HG03571 (cell line): ENCODE data around the gene PRSS38.

Experiments
- ATAC-seq: cut with Tn5 transposase; IDR thresholded peaks from one replicate; pipeline ENCODE4 v1.9.1; 2021; ENCODE audit not compliant: unreplicated experiment

The PRSS38 gene

DNA sequence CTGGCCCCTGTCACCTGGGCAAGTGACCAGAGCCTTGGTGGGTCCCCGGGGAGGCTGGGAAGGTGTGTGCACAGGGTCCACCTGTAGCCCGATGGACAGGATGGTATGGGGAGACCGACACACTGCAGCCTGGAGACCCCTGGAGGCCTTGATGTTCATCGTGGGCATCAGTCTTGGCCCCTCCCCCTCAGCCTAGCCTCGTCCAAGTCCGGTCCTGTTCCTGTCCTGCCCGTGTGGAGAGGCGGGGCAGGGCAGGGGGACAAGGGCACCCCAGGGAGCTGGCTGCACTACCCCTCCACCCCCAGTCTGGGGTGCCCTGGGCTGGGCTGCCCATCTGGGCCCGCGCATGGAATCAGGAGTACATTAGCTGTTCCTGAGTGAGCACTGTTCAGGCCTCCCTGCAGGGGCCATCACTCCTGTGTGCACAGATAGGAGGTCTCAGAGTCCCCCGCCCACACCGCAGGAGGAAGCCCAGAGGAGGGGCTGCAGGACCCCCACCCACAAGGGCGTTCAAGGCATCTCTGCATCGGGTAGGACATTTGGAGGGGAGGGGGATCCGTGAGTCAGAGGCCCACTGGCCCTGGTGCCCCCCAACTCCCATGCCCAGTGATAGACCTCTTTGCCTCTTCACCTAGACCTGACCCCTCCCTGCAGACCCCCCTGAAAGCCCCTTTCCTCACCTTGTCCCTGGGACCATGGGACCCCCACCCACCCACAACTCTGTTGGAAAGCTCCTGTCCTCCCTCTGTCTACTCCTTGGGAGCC lies 69.1 kb downstream of the PRSS38 start:
- ATAC-seq = no peak

DNA sequence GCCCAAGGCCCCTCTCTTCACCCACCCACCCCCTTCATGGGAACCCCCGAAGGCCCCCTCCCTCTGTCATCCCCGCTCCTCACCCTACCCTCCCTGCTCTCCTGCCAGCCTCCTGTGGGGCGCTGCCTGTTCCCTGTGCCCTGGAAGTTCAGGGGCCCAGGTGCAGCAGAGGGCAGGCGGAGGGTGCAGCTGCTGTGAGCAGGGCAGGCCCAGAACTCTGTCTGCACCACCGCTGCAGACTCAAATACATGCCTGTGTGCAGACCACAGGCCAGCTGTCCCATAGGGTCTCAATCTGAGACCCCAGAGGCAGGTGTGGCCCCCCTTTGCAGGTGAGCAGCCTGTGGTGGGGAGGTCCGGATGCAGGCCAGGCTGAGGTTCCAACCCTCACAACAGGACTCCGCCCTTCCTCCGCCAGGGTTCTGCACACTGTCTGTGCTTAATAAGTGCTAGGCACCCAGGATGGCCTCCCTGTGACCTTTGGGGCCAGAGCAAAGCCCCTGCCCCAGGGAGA lies 69.7 kb downstream of the PRSS38 start:
- ATAC-seq = no peak

DNA sequence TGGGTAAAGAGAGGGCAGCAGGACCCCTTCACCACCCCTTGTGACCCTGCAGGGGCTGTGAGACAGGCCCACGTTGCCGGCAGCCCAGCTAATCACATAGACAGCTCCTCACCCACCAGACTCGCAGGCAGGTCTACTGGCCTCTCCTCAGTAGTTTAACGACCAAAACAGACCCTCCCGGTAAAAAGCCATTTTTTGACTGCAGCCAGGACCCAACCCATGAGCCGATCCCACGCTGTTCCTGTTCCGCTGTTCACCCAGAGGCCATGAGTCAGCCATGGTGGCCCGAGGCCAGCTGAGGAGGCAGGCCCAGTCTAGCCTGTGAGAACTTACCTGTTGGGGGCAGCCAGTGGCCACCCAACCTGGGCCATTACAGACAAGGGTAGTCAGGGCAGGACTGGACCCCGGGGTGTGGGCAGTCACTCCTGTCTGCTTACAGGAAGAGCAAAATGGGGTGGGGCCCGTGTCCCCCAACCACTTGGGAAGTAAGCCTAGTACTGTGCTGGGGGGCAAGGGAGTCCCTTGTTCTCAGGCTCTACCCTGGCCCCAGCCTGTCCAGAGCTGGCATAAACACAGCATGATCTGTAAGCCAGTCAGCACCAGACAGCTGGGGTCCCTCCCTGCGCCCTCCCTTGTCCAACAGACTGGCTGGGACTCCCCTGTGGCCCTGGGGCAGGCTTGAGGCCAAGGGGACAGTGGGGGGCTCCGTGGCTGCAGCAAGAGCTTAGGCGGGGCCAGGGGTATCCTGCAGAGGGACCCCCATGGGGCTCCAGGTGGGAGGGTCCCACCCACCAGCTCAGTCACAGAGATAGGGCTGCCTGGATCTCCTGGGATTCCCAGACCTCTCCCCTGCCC lies 70.4 kb downstream of the PRSS38 start:
- no peak for ATAC-seq

DNA sequence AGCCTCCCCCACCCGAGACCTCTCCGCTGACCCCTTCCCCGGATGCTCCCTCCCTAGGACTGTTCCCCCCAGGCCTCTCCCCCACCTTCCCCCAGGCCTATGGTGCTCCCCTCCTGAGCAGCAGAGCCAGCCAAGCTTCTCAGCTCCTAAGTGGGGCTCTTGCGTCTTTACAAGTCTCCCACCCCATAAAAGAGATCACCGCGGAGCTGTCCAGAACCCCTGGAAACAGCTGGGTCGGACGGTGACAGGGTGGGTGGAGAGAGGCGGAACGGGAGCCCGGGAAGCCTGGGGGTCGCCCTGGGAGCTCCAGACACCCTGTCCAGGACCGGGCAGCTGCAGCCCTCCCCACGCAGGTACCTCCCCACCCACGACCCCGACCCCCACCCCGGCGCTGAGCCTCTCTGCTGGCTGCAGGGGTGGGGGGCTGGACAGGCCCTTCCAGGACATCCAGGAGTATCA lies 71.1 kb downstream of the PRSS38 start:
- ATAC-seq = no peak

DNA sequence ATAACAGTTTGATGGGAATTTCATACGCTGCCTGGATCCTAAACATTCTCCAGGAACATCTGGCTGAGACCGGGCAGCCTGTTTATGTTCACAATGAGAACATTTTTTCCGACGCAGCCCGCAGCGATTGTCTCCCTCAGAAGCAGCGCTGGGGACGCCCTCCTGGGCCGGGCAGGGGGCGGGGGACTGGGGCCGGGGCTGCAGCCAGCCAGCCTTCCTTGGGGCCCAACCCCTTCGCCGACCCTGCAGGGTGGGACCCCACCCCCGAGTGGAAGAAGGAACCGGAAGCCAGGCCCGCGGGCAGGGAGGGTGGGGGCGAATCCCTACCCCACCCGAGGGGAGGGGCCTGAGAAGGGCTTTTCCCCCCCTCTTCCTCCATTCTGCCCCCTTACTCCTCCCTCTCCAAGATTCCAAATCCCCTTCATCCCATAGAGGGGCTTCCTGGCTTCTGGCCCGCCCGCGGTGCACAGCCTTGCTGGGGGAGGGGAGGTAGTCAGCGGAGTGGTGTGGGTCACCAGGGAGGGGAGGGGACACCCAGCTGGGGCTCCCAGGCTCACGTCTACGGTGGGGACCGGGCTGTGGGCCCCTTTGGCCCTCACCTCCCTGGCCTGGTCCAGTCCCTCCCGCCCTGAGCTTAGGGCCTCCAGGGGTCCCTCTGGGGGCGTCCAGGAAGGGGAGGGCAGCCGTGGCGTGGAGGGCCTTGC lies 71.7 kb downstream of the PRSS38 start:
- ATAC-seq = no peak

DNA sequence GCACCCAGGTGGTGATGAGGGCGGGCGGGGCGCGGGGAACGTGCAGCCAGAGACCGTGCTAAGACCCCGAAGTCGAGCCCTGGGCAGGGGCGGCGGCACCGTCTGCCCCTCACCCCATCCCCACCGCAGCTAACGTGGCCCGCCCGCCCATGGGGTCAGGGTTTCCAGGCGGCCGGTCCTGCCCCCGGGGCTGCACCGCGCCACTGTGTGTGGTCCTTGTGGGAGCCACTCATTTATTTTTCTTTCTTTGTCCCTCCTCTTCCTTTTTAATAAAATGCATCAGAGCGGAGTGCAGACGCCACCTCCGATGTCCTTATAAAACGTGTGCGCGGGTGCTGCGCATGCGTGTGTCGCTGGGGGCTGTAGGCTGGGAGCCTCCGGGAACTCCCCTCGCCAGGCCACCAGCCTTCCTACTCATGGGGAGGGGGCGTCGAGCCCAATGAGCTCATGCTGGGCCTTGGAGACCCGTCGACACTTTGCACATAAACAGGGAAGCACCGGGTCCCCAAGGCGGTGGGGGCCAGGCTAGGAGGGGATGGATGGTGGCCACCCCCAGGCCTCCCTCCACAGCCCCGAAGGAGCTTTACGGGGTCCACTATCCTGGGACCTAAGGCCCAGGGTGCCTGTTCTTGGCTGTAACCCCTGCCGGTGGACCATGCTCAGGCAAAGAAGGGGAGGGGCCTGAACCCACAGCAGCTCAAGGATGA lies 72.4 kb downstream of the PRSS38 start:
- no peak for ATAC-seq

DNA sequence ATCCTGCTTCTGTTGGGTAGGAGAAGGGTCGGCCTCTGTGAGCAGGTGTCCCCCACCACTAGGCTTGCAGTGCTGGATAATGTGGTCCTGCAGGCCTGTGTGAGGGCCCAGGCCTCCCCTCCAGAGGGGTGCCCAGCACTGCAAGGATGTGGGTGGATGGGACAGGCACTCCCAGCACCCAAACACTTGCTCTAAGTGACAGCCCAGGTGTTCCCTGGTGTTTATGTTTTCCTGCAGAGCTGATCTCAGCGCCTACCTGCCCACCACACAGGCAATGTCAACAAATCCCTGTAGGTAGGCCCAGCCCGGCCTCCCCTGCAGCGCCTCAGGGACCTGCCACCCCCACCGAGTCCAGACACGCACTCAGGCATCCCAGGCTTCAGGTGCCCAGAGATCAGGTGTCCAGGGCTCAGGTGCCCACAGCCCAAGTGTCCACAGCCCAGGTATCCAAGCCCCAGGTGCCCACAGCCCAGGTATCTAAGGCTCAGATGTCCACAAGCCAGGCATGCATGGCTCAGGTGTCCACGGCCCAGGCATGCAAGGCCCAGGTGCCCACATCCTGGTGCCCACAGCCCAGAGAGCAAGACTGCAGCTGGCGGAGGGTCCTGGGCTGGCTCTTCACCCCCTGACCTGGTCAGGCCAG lies 73.0 kb downstream of the PRSS38 start:
- no peak for ATAC-seq

DNA sequence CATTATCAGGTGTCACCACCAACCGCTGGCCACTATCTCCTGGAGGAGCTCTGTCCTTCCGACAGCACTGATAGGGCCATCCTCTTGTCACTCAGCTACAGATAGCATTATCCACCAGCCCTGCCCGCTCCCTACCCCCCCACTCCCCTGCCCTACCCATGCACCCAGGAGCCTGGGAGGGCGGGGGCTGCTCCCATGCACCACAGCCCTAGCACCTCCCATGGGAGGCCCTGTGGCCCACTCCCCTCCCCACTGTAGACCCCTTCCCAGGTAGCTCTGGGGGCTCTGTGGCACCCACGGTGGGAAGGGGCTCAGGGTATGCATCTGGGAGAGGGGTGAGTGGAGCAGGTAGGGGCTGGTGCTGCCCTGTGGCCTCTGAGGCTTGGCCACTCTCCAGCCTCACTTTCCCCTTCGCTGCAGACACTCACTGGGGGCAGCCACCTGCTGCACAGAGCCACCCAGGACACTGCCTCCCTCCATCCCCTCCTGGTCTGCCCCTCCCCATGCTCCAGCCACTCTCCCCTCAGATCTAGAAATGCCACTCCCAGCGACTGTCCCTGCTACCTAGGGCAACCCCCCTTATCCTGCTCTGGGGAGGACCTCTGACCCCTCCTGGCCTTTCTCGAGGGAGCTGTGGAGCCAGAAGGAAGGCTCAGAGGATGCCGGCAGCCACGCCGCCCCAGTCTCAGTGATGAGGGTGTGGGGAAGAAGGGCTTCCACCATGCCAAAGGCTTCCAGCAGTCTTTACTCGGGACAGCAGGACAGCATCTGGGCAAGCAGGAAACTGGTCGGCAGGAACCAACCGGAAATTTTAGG lies 73.8 kb downstream of the PRSS38 start:
- ATAC-seq = no peak

DNA sequence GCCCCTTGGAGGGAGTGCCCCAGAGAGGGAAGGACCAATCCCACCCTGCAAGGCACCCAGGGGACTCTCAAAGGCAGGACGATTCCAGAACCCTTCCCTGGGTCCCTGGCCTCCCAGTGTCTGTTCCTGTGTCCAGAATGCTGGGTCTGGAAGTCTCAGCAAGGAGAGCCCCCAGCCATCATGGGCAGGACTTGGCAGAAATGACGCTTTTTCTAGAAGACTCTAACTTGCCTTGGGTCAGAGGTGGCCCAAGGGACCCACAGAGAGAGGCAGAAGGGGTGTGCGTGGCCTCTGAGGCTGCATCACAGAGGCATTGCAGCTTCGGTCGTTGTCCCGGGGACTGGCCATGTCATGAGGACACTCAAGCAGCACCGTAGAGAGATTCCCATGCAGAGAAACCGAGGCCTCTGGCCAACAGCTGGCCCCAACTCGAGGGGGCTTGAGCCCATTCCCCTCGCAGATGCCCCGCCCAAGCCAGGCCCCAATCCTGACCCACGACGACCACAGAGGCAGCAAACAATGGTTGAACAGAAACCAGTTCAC lies 74.5 kb downstream of the PRSS38 start:
- ATAC-seq = no peak

DNA sequence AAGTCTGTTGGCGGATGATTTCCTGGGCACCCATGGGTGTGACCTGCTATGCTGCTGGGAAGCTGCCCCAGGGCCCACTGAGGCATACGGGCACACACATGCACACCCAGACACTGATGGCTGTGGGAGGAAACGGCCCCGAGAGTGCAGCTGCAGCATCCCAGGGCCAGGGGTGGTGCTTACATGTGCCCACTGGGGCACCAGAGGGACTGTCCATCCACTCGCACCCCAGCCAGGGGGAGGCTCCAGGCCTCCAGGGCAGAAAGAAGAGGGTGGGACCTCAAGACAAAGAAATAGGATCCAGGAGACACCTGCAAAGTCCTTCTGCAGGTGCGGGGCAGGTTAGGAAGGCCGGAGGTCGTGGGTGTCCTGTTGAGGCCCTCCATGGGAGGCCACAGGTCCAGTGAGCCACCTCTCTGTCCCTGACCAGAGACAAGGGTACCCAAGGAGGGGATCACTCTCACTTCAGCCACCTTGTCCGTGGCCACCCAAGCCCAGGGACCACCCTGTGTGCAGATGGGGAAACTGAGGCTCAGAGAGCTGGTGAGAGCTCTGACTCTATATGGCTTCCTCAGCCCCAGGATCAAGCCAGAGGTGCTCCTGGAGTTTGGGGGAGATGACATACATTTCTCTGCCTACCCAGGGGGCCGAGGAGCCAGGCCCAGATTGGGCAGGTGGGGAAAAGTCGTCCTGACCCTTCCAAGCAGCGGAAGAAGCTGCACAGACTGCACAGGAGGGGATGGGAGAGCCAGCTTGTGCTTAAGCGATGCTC lies 75.2 kb downstream of the PRSS38 start:
- no peak for ATAC-seq

DNA sequence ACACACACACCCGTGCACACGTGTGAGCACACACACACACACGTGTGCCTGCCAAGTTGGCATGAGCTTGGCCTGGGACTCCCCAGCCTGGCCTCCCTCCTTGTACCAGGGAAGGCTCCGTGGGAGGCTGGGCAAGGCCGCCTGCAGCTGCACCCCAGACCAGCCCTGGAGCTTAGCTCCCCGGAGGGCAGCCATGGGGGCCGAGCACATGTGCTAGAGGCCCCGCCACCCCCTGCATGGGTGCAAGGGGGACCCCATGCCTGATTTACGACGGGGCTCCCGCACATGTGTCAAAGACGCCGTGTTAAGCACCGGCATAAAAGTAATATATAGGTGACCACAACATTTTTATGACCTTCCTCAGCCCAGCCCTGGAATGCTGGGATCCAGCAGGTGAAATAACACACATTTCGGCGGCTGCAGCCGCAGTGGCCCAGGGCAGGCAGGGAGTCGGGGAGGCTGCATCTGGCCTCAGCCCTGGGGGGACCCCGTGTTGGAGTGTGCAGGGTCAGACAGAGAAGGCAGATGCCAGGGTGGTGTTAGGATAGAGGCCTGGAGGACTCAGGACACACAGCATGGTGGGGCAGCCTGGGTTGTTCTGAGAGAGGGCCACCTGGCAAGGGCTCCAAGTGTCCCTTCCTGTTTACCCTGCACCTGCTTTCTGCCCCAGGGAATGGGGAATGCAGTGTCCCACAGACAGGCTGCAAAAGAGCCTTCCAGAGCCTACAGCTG lies 75.9 kb downstream of the PRSS38 start:
- no peak for ATAC-seq

DNA sequence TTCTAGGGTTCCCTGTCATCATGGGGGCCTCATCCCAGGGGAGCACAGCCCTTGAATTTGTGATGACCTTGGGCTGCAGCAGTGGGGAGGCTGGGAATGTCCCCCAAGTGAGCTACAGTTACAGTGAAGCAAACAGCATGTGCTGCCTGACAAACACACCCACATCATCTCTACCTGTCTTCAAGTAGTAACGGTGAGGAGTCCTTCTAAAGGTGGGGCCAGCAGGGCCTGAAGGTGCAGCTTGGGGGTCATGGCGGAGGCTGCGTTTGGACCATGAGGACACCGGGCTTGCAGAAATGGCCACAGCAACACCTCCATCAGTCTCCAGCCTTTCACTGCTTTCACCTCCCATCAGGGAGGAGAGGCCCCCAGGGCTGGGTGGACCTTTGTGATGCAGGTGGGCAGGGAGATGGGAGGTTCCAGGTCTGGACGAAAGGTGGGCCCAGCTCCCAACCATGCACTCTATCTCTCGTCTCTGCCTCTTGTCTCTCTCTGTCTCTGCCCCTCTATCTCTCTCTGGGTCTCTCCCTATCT lies 76.5 kb downstream of the PRSS38 start:
- no peak for ATAC-seq

DNA sequence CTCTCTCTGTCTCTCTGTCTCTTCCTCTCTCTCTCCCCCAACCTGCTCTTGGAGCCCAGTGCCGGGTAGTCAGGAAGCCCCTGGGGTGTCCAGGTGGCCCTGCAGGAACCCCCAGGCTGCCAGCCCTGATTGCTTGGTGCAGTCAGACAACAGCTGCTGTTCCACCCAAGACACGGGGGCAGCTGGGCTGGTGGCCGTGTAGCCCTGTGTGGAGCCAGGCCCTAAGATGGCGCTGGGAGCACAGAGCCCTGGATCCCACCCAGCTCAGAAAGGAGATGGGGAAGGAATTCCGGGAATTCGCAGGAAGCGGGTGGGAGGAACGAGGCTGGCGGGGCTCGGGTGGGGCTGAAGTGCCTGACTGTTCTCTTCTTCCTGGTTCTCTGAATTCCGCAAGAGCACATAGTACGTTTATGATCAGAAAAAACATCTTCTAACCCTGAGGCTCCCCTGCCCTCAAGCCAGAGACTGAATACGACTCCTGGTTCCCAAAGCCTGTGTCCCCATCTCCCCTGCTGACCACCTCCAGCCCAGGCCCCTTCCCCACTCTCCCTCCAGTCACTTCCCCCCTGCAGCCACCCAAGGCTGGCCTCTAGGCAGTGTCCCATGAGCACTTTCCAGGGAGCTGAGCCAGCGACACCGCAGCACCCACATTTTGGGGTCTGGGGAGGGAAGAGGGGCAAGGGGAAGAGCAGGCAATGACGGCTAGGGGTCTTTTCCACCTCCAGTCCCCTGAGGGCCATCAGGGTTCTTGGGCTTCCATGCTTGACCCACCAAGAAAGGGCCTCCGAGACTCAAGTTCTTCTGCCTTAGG lies 77.2 kb downstream of the PRSS38 start:
- ATAC-seq = no peak

DNA sequence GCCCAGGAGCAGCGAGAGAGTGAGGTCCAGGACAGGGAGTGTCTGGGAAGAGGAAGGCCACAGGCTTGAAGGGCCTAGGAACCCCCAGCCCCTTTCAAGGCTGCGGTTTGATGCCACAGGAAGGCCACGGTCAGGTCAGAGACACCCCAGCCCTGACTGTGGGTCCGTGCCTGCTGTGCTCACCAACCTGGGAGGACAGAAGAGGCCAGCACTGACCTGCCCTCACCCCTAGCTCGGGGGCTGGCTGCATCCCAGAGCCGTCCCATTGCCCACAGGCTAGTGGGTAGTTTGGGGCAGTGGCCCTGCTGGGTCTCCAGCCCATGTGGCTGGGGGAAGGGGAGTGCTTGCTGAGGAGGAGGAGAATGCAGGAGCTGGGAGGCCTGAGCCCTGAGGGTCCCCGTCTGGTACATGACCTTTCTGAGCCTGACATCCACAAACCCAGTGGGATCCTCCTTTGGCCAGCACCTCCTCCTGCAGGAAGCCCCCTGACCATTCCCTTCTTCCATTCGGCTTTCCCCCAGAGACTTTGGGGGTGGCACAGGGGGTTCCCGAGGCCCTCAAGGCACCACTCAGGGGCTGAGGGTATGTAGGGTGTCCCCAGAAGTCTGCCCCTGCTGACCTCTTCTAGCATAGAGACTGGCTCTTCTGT lies 77.9 kb downstream of the PRSS38 start:
- no peak for ATAC-seq

DNA sequence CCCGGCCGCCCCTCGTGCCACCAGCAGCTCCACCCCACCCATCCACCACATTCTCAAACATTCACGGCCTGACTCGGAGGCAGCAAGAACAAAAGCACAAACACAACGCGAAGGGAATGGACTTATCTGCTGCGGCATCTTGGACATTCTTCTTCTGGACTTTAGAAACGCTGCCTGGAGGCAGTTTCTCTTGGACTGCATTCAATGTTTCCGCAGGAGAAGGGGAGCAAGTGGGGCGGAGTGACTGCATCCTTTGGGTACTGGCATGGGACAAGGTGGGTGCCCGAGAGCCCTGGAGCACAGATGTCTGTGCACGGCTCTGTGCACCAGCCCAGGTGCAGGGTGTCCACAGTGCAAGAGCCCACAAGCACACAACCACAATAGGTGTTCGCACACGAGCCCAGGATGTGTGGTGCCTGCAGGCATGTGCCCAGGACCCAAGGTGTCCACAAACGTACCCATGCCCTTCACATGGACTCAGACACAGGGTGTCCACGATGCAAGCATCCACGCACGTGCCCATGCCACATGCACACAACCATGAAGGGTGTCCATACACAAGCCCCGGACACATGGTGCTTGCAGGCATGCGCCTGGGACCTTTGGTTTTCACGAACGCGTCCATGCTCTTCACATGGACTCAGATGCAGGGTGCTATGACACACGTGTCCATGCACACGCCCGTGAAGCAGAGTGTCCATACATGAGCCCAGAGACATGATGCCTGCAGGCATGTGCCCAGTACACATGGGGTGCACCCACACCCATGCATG lies 78.7 kb downstream of the PRSS38 start:
- no peak for ATAC-seq
